NCI-H82 treated with DMSO at 0.1 percent for 48 hours (cell line): Measurements from ENCODE around the gene SDHB.
A peak's percentile ranks its signal among the peaks of the same experiment; 100 is the strongest.

ENCODE experiments used
- DNase-seq: peaks from one replicate; lab custom pipeline; 2025; ENCODE audit not compliant: unreplicated experiment; lab: John Stamatoyannopoulos, UW

SDHB gene

GRCh38 chr1:17046334-17046657 lies 7.5 kb downstream of the SDHB start:
- no peak for DNase-seq

DNA sequence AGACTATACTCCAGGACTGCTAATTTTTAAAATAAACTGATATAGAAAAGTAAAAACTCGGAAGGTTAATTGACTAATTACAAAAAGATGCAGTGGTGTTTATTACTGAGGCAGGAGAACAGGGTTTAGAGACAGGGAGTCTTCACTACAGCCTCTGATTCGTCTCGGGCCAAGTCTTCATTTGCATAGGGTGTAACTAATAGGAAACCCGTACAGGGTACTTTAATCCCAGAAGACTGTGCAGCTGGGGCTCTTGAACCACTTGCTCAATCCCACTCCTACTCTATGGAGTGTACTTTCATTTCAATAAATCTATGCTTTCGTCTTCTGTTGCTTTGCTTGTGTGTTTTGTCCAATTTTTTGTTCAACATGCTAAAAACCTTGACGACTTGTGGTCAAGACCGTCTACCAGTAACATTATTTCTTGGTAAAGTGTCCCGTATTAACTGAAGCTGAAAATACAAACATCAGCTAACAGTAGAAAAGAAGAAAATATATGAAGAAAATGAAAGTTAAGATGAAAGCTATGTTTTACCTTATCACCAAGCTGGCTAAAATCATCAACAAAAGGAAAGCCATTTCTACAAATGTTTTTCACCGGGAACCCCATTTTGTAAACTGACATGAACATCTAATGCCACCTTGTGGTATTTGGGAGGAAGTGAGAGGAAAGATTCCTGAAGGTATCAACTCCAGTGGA lies 8.0 kb downstream of the SDHB start:
- peak; percentile 18 for DNase-seq

DNA sequence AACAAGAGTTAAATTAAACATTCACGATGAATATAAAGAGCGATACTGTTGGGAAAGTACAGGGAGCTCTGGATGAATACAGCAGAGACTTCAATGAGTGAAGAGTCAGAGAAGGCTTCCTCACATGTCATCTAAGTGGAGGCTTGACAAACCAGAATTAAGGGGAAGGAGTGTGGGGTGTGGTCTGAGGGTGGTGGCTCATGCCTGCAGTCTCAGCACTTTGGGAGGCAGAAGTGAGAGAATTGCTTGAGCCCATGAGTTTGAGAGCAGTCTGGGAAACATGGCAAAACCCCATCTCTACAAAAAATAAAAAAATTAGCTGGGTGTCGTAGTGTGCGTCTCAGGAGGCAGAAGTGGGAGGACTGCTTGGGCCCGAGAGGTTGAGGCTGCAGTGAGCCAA lies 8.7 kb downstream of the SDHB start:
- DNase-seq = no peak

- DNase-seq = no peak
Observed at GRCh38 chr1:17043676-17044075, 10.2 kb downstream of the SDHB start.

DNA sequence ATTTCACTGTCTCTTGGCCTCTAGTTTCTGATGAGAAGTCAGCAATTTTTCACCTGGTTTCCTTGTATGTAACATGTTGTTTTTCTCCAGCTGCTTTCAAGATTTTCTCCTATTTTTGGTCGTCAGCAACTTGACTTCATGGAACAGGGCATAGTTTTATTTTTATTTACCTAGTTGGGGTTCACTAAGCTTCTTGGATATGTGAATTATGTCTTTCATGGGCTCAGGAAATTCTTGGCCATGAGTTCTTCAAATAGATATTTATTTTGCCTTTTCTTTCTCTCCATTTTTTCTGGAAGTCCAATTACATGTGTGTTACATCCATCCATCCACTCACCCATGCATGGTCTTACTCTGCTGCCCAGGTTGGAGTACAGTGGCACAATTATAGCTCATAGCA lies 13.7 kb downstream of the SDHB start:
- DNase-seq = no peak

- no peak for DNase-seq
Observed at GRCh38 chr1:17039522-17039921, 14.3 kb downstream of the SDHB start.

DNA sequence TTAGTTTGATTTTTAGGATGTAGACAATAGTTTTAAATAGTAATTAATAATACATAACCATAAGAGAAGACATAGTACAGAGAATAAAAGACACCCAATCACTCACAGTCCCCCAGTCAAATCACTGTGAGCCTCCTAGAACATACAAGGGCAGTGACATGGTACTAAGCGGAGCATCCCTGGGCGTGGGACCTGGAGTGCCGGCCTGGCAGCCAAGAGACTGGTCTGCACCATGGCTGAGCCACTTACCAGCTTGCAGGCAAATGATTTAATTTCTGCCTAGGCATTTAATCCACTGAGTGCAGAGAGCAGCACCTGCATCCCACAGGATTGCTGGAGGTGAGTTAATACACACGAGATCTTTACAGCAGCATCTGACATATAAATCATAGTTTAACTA lies 20.4 kb downstream of the SDHB start:
- no peak for DNase-seq

GRCh38 chr1:17032741-17033140 lies 21.1 kb downstream of the SDHB start:
- DNase-seq = no peak

DNA sequence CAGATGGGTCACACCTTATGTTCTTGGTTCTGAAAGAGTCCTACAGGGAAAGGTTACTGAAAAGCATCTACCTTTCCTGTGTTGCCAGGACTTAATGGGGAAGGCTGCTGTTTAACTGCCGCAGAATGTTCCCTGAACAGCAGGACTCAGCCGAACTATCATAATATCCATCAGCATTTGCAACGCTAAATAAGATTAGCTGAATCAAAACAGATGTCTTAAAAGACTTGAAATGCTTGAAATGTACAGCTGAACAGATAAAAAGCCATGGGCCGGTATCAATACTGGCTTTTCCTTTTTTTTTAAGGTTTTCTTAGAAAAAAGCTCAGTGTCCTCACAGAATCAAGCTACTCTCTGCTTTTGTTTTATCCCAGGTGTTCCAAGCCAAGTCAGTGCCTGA lies 22.4 kb downstream of the SDHB start:
- peak; percentile 25 for DNase-seq

DNA sequence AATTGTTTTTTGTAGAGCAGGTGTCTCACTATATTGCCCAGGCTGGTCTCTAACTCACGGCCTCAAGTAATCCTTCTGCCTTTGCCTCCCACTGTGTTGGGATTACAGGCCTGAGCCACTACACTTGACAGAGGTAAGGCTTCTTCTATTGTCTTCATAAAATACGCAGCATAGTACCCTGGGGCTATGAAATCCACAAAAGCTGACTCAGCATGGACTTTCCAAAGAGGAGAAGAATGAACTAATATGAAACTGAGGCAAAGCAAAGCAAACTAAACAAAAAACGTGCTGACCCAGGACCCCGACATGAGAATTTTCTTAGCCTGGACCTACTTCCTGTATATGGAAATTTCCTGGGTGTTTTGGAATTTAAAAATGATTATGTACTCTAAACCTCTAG lies 23.6 kb downstream of the SDHB start:
- no peak for DNase-seq

DNA sequence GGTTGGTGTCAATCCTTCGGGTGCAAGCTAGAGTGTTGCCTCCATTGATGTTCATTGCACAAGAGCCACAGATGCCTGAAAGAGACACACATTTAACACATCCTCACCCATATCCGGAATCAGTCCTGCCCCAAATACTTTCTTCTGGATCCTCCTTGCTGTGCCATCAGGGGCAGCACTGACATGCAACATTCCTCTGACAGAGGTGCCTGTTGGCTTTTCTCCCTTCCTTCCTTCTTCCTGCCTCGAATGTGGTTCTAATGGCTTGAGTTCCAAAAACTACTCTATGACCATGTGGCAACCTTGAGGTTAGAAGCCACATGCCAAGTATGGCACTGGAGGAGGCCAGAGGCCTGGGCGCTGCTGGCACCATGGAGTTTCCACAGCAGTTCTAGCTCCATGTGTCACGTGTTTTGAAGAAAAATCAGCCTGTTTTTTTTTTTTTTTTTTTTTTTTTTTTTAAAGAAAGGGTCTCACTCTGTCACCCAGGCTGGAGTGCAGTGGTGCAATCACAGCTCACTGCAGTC lies 25.1 kb downstream of the SDHB start:
- no peak for DNase-seq

GRCh38 chr1:17027900-17028299 lies 25.9 kb downstream of the SDHB start:
- no peak for DNase-seq

DNA sequence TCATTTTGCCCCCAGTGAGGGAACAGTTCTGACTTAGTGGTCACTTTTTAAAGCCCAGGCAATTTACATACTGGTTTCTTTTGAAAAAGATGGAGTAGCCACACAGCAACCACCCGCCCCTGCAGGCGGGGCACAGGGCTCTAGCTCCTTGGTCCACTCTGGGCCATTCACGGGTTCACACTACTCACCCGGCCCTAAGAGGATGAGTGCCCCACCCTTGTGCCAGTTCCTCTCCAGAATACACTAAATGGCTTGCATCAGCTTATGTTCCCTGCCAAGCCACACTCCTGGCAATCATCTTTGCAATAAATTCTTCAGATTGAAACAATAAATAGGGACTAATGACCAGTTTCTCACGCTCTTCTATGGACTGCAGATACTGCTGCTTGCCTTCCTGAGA lies 26.4 kb downstream of the SDHB start:
- no peak for DNase-seq

DNA sequence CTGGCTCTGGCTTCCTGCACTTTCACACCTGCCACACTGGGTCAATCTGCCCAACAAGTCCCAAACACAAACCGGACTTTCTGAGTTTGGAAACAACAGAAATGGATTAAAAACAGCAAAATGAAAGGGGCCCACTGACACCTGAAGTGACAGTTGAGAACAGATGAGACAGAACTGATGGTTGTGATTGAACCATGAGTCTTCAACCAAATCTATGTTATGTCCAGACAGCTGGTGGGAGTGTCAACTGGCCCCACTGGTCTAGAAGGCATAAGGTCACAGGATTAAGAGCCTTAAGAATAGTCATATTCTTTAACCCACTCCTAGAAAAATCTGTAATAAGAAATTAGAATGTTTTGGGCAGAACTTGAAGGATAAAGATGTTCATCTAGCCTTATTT lies 29.1 kb downstream of the SDHB start:
- DNase-seq = no peak

GRCh38 chr1:17023573-17023972 lies 30.3 kb downstream of the SDHB start:
- DNase-seq = no peak

GRCh38 chr1:17023102-17023501 lies 30.7 kb downstream of the SDHB start:
- DNase-seq = no peak

DNA sequence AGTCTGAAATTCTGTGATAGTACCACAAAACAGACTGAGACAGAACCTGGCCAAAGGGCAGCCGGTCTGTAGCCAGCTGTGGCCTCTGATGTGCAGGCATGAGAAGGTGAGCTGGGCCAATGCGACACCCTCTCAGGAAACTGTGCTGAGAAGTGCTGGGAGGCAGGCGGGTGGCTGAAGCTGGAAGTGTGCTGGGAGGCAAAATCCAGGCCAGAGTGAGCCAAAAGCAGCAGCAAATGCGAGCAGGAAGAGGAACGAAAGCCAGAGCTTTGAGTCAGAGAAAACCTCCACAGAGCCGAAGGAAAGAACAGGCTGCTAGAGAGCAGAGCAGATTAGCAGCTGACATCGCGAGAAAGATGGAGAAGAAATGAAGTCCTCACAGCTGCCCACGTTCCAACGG lies 31.9 kb downstream of the SDHB start:
- no peak for DNase-seq

DNA sequence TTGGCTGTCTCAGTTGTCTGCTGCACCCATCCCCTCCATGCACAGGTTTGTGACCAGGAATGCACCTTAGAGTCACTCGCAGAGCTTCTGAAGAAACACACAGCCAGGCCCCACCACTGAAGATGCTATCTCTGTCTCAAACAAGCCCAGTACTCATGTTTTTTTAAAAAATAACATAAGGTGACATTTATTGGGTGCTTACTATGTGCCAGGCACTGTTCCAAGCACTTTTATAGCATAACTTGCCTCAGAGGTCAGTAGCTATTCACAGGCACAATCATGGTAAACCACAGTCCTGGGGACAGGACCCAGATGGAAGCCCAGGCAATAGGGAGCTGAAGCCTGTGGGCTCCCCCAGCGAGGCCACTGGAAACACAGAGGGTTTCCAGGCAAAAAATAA lies 33.3 kb downstream of the SDHB start:
- no peak for DNase-seq

- DNase-seq = no peak
Observed at GRCh38 chr1:17018849-17019248, 35.0 kb downstream of the SDHB start.

- no peak for DNase-seq
Observed at GRCh38 chr1:17017435-17017834, 36.4 kb downstream of the SDHB start.

DNA sequence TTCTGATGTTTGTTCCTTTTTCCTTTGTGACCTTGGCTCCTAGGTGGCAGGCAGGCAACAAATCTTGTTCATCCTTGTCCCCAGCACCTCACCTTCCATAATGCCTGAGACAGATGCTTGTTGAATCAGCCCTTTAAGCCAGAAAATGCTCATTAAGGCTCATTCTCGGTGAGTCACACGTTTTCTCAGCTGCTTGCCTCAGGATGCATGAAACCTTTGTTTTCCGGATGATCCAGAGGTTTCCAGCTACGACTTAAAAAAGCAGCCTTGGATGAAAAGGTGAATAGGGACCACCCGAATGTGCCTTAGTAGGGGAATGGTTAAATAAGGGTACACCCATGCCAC lies 37.5 kb downstream of the SDHB start:
- DNase-seq = no peak

DNA sequence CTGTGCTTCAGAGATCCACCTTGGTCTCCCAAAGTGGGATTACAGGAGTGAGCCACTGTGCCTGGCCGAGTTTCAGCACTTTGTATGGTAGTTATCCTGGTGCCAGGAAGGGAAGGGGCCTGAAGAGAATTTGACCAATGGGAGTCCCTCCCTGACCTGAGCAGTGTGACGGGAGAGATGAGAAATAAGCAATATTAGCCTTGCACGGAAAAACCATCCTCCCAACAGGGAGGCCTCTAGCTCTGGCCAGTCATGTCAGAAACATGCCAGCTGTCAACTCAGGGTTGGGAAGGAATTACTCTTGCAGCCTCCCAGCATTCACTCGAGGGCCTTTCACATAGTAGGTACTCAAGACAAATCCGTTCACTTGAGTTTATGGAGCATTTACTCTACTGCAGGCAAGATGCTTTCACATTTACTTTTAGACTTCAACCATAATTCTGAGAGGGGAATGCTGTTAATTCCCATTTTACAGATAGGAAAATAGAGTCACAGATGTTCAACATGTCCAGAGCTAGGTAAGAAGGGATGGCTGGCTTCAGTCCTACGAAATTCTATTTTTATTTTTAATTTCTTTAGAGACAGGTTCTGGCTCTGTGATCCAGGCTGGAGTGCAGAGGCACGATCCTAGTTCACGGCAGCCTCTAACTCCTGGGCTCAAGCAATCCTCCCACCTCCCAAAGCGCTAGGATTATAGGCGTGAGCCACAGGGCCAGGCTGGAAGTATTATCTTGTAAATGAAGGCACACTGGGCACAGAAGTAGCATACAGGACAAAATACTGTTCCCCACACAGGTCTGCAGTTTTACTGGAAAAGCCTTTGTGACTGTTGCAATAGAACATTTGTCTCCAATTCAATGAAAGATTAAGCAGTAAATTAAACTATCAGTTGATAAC lies 38.9 kb downstream of the SDHB start:
- no peak for DNase-seq
